Measurements from ENCODE around the gene CTPS1. TPM values are rescaled to one million over a fixed set of nuclear protein-coding genes. Genes with fewer than 3 reads are reported as not detected.

CTPS1 gene
- total and polyA plus RNA-seq, 2 experiments from 2014 or later, result 31.9 to 44.9 TPM

- Histone ChIP-seq H3K36me3 (replicated peaks; ENCODE audit: insufficient read depth, low read depth) (no peaks in the 10 kb centered on the region), H3K4me2 (no peak overlapping the region), H3K27ac (no peak overlapping the region), H2AFZ (no peak overlapping the region), H3K9me2 (replicated peaks; ENCODE audit: insufficient read depth) (no peaks in the 10 kb centered on the region), H3K4me3 (no peak overlapping the region), H4K20me1 (ENCODE audit: insufficient read depth, poor library complexity, severe bottlenecking) (no peaks in the 10 kb centered on the region), H3K9me3 (ENCODE audit: low read depth) (no peaks in the 10 kb centered on the region), H3K79me2 (no peaks in the 10 kb centered on the region), H3K4me1 (ENCODE audit: insufficient read depth) (no peaks in the 10 kb centered on the region), H3K27me3 (no peaks in the 10 kb centered on the region)
- DNase-seq (ENCODE audit: low spot score), result no peak
- TF ChIP-seq EZH2phosphoT487 (IDR thresholded peaks at IDR 0.05; ENCODE audit: low read depth, severe bottlenecking, unreplicated experiment), result no peak
- TF ChIP-seq EZH2 (IDR thresholded peaks at IDR 0.05; ENCODE audit: borderline replicate concordance), result no peak
- no peak for TF ChIP-seq CTCF (IDR thresholded peaks at IDR 0.05; ENCODE audit: poor library complexity)
- WGBS (ENCODE audit: low lambda C conversion rate, missing lambda C conversion rate), result 85% methylated on average over 2 of the region's 2 CpGs
These were observed 5.6 kb upstream of the CTPS1 start for GRCh38 chr1:40973912-40974311.

- WGBS (ENCODE audit: low lambda C conversion rate, missing lambda C conversion rate), result 64% methylated on average over 9 of the region's 9 CpGs
- H3K4me2 ChIP-seq, result no peak overlapping the region
- no peak overlapping the region for H3K4me3 ChIP-seq
- no peaks in the 10 kb centered on the region for H3K27me3 ChIP-seq
- H3K9me3 ChIP-seq (ENCODE audit: low read depth), result no peaks in the 10 kb centered on the region
- no peaks in the 10 kb centered on the region for H3K36me3 ChIP-seq (replicated peaks; ENCODE audit: insufficient read depth, low read depth)
- TF ChIP-seq EZH2phosphoT487 (IDR thresholded peaks at IDR 0.05; ENCODE audit: low read depth, severe bottlenecking, unreplicated experiment) (no peak), CTCF (IDR thresholded peaks at IDR 0.05; ENCODE audit: poor library complexity) (no peak), EZH2 (IDR thresholded peaks at IDR 0.05; ENCODE audit: borderline replicate concordance) (no peak)
- DNase-seq (ENCODE audit: low spot score), result no peak
- H2AFZ ChIP-seq, result no peak overlapping the region
- no peaks in the 10 kb centered on the region for H4K20me1 ChIP-seq (ENCODE audit: insufficient read depth, poor library complexity, severe bottlenecking)
- no peaks in the 10 kb centered on the region for H3K4me1 ChIP-seq (ENCODE audit: insufficient read depth)
- no peaks in the 10 kb centered on the region for H3K79me2 ChIP-seq
- no peaks in the 10 kb centered on the region for H3K9me2 ChIP-seq (replicated peaks; ENCODE audit: insufficient read depth)
- no peak overlapping the region for H3K27ac ChIP-seq
These were observed 4.6 kb upstream of the CTPS1 start for GRCh38 chr1:40974945-40975344.

DNA sequence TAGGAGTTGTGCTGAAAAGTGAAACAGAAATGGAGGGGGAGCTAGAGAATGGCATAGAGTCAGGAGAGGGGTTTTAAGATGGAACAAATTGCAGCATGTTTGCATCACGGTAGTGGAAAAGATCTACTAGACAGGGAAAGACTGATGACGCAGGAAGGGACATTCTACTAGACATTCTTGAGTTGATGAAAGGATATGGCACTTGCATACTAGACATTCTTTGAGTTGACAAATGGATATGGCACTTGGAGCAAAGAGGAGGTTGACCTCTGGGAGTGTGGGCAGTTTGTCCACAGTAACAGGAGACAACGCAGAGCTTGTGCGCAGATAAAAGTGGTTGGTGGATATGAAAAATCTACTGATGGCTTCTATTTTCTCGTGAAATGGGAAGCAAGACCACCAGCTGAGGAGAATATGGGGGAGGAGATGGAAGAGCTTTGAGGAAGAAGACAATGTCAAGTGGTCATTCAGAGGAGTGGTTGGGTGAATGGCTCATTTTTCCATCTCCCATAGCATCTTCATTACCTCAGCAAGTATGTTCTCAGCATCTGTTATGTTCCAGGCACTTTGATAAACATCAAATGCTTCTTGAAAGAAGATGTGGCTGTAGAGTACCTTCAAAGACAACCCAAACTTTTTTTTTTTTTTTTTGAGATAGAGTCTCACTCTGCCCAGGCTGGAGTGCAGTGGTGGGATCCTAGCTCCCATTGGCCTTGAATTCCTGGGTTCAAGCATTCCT is 2.4 kb upstream of the CTPS1 start:
- no peak overlapping the region for H2AFZ ChIP-seq
- peaks cover 18% of the 10 kb centered on the region for H3K79me2 ChIP-seq
- no peak for TF ChIP-seq EZH2 (IDR thresholded peaks at IDR 0.05; ENCODE audit: borderline replicate concordance)
- TF ChIP-seq EZH2phosphoT487 (IDR thresholded peaks at IDR 0.05; ENCODE audit: low read depth, severe bottlenecking, unreplicated experiment), result no peak
- no peak for TF ChIP-seq CTCF (IDR thresholded peaks at IDR 0.05; ENCODE audit: poor library complexity)
- H3K4me1 ChIP-seq (ENCODE audit: insufficient read depth), result peaks cover 18% of the 10 kb centered on the region
- no peak for DNase-seq (ENCODE audit: low spot score)
- H3K4me2 ChIP-seq, result no peak overlapping the region
- no peaks in the 10 kb centered on the region for H3K9me3 ChIP-seq (ENCODE audit: low read depth)
- no peak overlapping the region for H3K27ac ChIP-seq
- no peak overlapping the region for H3K4me3 ChIP-seq
- no peaks in the 10 kb centered on the region for H3K36me3 ChIP-seq (replicated peaks; ENCODE audit: insufficient read depth, low read depth)
- 81% methylated on average over 5 of the region's 5 CpGs for WGBS (ENCODE audit: low lambda C conversion rate, missing lambda C conversion rate)
- H4K20me1 ChIP-seq (ENCODE audit: insufficient read depth, poor library complexity, severe bottlenecking), result no peaks in the 10 kb centered on the region
- no peaks in the 10 kb centered on the region for H3K27me3 ChIP-seq
- no peaks in the 10 kb centered on the region for H3K9me2 ChIP-seq (replicated peaks; ENCODE audit: insufficient read depth)

Measured in hepatocyte (in vitro differentiated cells).